Central memory CD4-positive, alpha-beta T cell (primary cell): Measurements from ENCODE around the gene ZNF554.
A peak's percentile ranks its signal among the peaks of the same experiment; 100 is the strongest.

Experiments
- DNase-seq: peaks from one replicate; pipeline ENCODE4 v3.0.0; 2022
- total RNA-seq, 3 experiments: gene quantifications; one replicate each; lab custom pipeline; 2026; lab: John Stamatoyannopoulos, UW

ZNF554 gene
- total RNA-seq = 4.2 to 15.7 (median 9.6) reads per million in 3 experiments

DNA sequence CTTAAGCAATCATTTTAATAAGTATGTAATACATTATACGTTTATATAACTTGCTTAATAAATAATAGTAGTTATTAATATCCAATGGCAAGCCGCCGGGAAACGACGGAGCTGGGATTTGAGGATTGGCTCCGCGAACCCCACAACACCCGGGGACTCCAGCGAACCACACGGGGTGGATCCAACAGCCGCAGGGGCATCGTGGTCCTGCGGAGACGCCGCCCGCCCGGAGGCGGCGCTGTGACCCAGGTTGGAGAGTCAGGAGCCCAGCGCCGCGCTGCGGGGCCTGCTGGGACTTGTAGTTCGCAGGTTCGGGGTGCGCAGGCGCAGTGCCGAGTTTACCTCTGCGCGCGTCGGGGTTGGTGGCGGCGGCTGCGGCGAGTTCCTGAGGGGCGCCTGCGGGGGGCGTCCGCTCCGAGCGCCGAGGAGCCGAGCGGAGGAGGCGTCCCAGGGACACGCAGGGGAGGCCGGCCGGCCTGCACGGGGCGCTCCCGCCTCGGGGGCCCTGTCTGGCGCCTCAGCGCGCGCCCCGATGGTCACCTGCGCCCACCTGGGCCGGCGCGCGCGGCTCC is at the start of gene ZNF554:
Gene ZNF554 (plus strand): TSS at position 329 of the 572 bp plus-strand sequence. CDS start 204 bp downstream, at position 533.
- DNase-seq = peak; percentile 96

DNA sequence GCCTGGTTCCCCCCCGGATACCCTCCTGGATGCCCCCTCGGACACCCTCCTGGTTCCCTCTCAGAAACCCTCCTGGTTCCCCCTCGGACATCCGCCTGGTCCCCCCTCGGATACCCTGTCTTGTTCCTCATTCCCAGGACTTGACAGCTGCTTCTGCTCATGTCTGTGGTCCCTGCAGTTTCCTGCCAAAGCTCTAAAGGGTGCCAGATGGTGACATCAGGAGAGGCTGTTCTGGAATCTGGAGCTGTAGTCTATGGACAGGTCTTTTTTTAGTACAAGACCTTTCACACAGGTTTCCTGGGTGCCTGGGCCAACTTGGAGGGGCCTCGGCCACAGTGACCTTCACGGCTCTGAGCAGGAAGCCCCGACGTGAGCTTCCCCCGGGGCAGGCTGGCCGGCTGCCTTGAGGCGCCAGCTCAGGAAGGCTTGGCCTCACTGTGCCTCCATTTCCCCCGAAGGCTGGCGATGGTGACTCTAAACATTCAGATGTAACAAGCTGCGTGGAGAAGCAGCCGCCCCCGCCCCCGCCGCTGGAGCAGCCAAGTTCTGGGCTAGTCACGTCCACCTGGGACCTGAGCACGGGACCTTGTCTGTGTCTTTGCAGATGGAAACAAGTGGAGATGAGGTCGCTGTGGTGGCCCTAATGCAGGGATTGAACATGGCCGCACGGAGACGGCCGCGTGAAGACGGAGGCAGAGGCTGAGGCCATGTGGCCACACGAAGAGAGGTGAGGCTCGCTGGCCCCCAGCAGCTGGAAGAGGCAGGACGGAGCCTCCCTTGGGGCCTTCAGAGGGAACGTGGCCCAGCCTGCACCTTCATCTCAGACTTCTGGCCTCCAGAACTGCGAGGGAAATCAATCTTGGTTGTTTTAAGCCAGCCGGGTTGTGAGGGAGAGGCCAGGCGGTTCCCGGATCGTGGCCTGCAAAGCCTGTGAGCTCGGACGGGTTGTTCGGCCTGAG is 49.3 kb upstream of the ZNF554 start:
- DNase-seq = no peak

DNA sequence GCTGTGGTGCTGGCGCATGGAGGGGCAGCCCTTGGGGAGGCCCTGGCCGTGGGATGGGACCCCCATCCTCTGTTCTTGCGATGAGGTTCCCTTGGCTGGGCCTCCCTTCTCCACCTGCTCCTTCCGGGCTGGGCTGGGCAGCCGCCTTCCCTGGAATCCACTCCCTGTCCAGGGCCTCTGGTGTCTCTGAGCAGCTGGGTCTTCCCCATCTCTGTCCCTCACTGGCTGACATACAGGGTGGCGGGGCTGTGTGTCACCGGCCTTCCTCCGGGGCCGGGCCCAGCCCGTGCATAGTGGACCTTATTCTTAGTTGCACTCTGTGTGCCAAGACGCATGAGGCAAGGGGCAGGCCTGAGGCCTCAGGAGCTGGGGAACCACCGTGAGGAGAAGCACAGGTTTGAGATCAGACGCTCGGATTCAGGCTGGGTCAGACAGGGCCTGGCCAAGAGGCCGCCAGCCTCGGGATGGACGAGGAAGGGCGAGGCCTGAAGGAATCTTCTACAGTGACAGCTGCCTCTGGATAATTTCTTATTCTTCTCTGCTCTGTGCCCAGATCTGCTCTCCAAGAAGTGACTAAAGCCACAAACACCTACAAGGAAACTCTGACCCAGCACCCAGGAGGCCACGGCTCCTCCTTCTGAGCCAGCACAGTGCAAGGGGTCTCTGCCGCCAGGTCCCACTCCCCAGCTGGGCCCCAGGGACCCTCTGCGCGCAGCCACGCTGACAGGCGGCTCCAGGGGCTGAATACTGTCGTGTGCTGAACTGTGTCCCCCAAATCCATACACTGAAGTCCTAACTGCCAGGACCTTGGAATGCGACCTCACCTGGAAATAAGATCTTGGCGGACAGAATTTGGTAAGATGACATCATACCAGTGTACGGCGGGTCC is 47.6 kb upstream of the ZNF554 start:
- DNase-seq = no peak

DNA sequence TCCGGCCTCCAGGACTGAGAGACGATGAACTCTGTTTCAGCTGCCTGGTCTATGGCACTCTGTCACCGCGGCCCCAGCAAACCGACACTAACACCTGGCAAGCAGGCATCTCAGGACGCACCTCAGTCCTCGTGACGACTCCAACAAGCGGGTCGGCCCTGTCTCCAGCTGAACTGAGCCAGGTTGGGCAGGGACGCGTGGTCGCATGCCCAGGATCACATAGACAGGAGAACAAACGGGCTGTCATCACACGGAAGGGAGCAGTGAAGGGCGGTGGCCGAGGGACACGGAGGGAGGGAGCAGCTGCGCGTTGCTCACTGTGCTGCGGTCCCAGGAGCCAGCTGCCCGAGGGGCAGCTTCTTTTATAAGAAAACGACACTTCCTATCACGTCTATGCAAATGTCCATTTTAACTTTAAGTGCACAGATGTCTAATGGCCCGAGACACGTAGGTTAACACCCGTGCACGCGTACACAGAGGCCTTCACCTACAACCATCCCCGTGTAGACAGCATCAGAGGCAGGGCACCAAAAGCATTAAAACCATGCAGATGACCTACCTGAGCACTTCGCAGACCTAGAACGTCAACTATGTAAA is 45.5 kb upstream of the ZNF554 start:
- no peak for DNase-seq

DNA sequence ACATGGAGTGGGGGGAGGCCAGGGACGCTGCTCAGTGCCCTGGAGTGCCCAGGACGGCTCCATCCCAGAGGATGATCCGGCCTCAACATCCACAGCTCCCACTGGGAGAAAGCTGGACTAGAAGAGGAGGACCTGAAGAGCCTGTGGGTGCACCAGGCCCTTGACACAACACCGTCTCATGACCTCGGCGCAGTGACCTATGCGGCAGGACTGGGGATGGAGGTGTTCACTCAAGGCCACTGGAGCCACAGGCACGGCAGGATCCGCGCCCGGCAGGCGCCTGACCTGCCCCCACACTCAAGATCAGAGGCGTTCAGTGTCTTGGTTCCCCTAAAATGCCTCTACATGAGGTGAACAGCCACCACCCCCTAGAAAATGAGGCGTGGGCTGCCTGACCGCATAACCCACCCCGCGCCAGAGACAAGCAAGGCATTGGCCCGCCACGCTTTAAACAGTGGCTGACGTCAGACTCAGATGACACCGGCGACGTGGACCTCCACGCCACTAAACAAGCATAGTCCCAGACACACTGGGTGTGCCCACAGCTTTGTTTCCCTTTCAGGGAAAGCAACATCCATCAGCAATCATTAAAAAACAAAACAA is 44.6 kb upstream of the ZNF554 start:
- no peak for DNase-seq

DNA sequence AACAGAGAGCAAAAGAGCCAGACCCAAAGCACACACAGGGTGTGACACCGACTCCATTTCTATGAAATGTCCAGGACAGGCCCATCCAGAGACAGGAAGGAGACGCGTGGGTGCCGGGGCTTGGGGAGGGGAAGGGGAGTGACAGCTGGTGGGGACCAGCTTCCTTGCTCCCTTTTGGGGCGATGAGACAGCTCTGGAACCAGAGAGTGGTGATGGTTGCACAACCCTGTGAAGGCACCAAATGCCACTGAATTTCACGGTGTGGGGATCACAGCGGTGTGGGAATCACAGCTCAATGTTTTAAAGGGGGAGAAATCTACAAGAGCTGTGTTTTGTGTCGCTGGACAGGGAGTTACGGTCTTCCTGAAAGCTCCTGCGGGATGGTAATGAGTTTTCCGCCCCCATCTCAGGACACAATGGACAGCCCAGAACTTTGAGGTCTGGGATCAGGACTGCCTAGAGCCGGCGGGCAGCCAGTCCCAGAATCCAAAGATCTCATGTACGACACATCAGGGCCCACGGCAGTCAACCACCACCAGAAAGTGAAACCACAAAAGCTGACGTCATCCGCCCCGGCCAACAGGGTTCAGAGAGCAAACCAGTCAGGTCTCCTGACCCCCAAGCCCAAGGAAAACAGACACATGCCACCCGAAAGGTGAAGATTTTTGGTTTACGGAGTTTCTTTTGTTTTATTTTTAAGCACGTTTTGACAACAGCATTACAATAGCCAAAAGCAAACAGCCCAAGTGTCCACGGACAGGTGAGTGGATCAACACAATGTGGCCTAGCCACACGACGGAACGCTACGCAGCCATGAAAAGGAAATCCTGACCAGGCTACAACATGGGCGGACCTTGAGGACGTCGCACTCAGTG is 43.9 kb upstream of the ZNF554 start:
- peak; percentile 58 for DNase-seq

DNA sequence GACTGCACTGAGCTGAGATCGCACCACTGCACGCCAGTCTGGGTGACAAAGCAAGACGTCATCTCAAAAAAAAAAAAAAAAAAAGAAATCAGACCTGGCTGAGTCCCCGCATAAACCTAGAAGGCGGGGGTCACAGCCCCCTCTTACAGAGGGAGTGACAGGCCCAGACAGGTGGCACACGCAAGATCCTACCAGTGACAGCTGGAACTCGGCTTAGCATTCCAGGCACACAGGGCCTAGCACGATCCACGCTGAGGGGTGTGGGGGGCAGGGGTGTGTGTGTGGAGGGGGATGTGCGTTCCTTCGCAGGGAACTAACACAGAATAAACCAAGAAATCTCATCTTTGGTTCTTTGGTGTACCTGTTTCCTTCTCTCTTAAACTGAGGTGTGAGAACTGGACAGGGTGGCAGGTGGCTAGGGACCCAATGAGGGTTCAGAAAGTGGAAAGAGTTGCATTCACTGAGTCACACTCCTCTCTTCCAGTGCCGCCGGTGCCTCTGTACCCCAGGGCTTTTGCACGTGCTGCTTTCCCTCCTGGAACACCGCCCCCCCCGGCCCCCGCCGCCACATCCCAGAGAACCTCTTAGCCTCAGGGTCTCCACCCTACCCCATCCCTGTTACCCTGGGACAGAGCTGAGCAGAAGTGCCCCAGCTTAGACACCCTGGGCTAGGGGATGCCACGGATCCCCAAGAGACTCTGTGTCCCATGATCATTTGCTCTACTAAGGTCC is 41.5 kb upstream of the ZNF554 start:
- no peak for DNase-seq

DNA sequence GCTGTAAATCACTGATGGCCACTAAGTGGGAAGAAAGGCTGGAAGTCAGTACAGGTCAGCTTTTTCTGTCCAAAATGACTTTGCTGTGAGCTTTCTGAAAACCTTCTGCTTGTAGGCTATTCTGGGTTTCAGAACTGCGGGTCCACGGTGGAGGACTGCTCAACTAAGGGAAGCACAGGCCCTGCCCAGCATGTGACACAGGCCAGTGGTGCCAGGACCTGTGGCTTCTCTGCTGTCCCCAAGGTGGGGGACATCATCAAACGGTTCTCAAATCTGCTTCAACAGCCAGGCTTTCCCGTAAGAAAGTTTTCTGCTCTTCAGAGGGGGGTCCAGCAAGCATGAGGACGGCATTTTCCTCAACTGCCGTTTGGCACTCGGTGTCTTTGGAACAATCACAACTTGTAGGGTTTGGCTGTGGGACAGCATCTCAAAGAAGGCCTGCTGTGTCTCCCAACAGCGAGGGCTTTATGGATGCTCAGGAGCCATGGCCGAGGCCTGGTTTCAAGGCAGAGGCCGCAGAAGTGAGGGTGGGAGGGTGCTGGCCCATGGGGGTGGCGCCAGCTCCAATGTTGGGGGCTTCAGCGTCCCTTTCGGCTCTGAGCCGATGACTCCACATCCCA is 40.4 kb upstream of the ZNF554 start:
- no peak for DNase-seq

DNA sequence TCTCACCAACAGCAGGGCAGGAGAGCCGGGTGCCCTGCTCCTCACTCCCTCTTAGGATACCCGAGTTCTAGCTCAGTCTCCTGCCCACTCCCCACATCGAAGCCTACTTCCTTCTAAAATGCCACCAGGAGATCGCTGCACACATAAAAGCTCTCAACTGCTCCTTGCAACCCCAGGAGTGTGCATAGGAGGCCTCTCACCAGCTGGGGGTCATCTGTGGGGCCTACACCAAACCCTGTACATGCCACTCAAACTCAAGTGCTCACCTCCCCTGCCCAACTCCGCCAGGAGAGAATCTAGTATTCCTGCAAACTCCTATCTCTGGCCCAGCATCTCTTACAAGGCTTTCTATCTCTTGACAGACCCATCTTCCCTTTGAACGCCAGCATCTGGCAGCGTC is 39.4 kb upstream of the ZNF554 start:
- no peak for DNase-seq

DNA sequence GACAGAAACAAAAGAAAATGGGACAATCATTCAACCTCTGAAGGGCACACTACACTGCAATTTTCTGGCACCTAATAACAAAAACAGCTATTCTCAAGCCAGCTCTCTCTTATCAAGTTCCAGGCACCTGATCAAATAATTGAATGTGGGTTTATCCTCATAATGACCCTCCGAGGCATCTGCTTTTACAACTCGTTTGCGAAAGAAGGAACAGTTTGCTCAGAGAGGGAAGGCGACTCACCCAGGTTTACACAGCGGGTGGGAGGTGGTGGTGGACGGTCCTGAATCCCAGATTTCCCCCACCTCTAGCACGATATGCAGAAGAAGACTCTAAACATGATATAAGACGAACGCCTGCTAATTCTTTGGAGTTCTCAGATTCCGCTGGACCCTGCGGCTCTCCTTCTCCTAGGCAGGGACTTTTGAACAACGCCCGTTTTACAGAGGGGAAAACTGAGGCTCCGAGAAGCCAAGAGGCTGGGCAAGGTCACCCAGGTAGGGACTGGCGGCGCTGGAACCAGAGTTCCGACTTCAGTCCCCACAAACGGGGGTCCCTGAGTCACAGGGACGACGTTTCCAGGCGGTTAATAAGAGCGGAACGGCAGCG is 37.2 kb upstream of the ZNF554 start:
- no peak for DNase-seq

DNA sequence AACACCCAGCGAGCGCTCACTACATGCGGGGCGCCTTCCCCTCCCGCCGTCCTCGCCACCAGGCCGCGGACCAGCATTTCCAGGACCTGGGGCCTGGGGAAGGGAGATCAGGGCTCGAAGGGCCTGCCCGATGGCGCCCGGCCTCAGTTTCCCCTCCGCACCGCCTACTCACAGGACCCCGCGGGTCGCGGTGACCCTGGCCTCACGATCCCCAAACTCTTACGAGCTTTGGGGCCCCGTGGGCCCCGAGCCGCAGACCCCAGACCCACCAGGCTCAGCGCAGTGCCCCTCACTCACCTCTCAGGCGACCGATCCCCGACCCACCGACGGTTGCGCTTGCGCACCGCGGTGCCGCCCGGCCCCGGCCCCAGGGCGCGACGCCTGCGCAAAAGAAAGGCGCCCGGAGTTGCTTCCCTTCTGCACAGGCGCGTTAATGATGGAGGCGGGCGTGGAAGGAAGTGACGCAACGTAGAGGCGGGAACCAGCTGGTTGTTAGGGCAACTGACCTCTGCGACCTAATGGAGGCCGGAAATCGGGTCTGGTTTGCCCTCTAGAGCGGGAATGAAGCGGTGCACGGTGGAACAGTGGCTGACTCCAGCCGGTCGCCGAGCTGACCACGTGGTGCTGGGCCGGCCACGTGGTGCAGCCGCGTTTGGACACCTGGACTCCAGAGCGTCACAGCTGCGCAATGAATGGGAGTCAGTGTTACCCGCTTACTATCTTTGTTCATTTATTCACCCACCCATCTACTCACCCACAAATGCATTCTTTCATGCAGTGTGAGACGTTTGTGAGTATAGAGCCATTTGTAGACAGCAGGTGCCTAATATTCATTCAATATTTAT is 36.5 kb upstream of the ZNF554 start, which contains the start of gene SGTA:
Gene SGTA (minus strand): TSS at position 338 of the 845 bp plus-strand sequence. CDS start 14,205 bp downstream, outside the sequence.
- DNase-seq = peak; percentile 96

DNA sequence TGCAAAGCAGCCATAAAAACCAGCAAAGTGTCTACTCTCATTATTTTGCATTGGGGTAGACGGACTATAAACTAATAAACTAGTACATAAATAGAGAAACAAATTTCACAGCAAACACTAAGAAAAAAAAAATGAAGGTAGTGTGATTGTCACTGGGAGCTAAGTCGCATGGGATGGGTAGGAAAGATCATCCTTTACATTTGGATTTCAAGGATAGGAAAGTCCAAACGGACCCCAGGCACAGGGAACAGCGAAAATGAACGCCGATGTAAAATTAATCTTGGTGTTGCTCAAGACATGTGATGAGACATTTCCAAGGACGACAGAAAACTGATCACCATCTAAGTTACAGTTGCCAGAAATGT is 35.9 kb upstream of the ZNF554 start:
- no peak for DNase-seq

DNA sequence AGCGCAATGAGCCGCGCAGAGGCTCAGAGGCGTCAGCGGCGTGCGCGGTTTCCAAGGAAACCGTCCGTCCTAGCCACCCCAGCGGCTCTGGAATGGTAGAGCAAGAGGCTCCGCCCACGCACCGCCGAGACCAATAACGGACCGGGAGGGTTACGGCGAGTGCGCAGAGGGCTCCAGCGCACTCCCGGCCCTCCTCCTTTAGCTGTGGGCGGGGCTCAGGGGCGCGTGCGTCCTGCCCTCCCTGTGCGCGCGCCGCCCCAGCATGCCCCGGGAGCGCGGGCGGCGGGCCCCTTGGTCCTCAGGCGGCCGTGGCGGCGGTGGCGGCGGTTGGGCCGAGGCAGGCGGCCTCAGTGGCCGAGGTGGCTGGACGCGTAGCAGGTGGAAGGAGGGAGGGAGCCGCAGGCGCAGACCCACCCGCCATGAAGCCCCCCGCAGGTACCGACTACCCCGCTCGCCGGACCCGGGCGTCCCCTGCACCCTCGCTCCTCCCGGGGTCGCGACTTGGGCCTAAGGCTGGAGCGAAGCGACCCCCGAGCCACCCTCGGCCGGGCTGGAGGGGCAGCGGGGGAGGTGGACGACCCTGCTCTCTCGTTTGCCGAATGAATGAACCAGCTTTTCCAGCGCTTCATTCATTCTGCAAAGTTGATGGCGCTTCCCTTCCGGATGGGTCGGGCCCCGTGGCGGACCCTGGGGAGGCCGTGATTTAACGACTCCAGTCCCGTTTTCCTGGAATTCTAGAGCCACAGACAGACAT is 34.2 kb upstream of the ZNF554 start, which contains the start of gene THOP1:
Gene THOP1 (plus strand): TSS at position 260 of the 754 bp plus-strand sequence. CDS start 160 bp downstream, at position 420.
- DNase-seq = peak; percentile 98

DNA sequence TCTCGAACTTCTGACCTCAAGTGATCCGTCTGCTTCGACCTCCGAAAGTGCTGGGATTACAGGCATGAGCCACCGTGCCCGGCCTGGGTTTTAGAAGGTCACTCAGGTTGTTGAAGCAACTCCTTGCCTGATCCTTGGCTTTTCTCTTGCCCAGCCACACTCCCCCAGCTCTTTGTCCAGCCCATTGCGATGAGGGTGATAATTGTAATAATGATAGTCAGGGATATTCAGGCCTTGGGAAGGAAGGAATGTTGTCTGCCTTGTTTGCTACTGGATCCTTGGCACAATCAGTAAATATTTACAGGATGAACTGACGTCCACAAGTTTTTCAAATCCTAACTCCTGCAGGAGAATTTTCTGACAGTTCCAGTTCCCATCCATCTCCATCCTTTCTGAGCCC is 32.6 kb upstream of the ZNF554 start:
- DNase-seq = no peak

DNA sequence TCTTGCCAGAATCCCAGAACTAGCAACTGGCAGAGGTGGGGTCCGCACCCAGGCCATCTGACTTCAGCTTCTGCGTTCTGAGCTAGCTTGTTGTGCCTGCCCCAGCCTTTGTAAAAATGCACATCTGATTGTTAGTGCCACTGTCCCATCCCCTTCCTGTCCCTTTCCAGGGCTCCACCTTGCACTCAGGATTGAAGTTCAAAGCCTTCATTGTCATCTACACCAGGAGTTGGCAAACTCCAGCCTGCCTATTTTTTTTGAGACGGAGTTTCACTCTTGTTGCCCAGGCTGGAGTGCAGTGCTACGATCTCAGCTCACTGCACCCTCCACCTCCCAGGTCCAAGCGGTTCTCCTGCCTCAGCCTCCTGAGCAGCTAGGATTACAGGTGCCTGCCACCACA is 31.4 kb upstream of the ZNF554 start:
- DNase-seq = no peak

DNA sequence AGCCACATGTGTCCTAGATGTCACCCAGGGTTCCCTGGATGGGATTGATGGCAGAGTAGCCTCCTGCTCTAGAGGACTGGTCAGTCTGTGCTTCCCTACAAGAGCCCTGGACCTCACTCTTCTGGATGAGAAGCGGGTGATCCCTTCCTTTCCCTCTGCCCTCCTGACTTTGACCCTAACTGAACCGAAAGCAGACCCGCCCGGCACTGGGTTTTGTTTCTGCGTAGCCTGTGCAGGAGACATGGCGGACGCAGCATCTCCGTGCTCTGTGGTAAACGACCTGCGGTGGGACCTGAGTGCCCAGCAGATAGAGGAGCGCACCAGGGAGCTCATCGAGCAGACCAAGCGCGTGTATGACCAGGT is 29.5 kb upstream of the ZNF554 start:
- DNase-seq = no peak

DNA sequence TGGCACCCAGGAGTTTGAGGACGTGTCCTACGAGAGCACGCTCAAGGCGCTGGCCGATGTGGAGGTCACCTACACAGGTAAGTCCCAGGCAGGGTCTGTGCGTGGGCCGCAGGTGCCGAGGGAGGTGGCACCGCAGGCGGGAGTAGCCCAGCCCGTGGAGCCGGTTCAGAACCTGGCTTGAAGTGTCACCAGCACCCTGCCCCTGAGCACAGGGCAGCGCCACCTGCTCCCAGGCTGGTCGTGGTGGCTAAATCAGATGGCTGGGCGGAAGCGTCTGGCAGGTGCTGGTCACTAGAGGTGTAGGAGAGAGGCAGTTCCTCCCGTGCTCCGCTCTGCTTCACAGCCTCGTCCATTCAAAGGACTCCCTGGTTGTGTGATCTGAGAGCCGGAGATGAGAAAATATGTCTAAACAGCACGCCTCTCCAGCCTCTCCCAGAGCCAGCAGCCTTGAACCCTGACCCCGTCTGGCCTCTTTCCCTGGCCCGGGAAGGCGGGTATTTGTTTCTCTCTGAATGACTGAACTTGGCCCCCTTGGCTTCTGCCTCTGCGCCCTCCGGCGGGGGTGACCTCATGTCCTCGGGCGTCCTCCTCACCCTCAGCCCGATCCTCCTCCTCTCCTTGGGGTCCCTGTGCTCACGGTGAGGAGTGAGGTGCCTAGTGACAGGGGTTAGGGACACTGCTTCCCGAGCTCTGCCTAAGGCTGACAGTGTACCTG is 29.0 kb upstream of the ZNF554 start:
- DNase-seq = no peak
